Lower leg skin (tissue), 3 donors: ENCODE data around the gene ZNF644.

Source experiments
- CTCF ChIP-seq, 3 donors: fragments of 450-650 bp; IDR thresholded peaks; one replicate each; pipeline ENCODE4 v1.5.1; 2016; ENCODE audit warnings: antibody characterized with exemption in 3 of 3, mild to moderate bottlenecking in 3 of 3, moderate library complexity in 2 of 3
- POLR2A ChIP-seq, 2 donors: fragments of 450-650 bp; IDR thresholded peaks; one replicate each; pipeline ENCODE4 v1.6.1; 2016 to 2017; ENCODE audit warnings: antibody characterized with exemption in 2 of 2, mild to moderate bottlenecking in 1 of 2, moderate library complexity in 1 of 2

- no peak for TF ChIP-seq CTCF (IDR thresholded peaks at IDR 0.05)
- no peak for TF ChIP-seq POLR2A (IDR thresholded peaks at IDR 0.05)
Measured at GRCh38 chr1:91015358-91015780, 6.5 kb downstream of the ZNF644 start.
